Heart right ventricle (tissue), 16 donors: ENCODE data around the gene ABR. TPM values are rescaled to one million over a fixed set of nuclear protein-coding genes. Genes with fewer than 3 reads are reported as not detected.

ENCODE experiments used
- ATAC-seq, 8 donors: fragments of 200-7000 bp; cut with Tn5 transposase; one replicate each; pipeline ENCODE4 v1.9.1; 2020; ENCODE audit warnings: mild to moderate bottlenecking in 8 of 8, moderate library complexity in 8 of 8, moderate number of reproducible peaks in 1 of 8
- DNase-seq, 2 donors: peaks; one replicate each; pipeline ENCODE4 v3.0.0-alpha.2; 2020
- H3K27ac ChIP-seq, 10 donors: fragments of 200-600 bp; sonication (generic) in 2 of 10; one replicate each; pipeline versions ENCODE4 v1.5.0 to v1.8.0; 2020 to 2022; ENCODE audit warnings: mild to moderate bottlenecking in 3 of 10
- H3K27me3 ChIP-seq, 7 donors: fragments of 200-600 bp; one replicate each; pipeline ENCODE4 v1.8.0; 2021 to 2022; ENCODE audit warnings: mild to moderate bottlenecking in 2 of 7
- H3K36me3 ChIP-seq, 9 donors: fragments of 200-600 bp; sonication (generic) in 1 of 9; one replicate each; pipeline versions ENCODE4 v1.5.0 to v1.8.0; 2020 to 2022; ENCODE audit warnings: mild to moderate bottlenecking in 2 of 9
- H3K4me1 ChIP-seq, 9 donors: fragments of 200-600 bp; sonication (generic) in 1 of 9; one replicate each; pipeline versions ENCODE4 v1.5.0 to v1.8.0; 2020 to 2022; ENCODE audit warnings: mild to moderate bottlenecking in 4 of 9
- H3K4me3 ChIP-seq, 10 donors: fragments of 200-600 bp; sonication (generic) in 2 of 10; one replicate each; pipeline versions ENCODE4 v1.5.0 to v1.8.0; 2020 to 2022; ENCODE audit warnings: mild to moderate bottlenecking in 7 of 10, moderate library complexity in 2 of 10
- H3K9me3 ChIP-seq, 11 donors: fragments of 200-600 bp in 10 of 11; sonication (generic) in 2 of 11; one replicate each; pipeline versions ENCODE4 v1.5.0 to v1.8.0; 2013 to 2022; ENCODE audit warnings: mild to moderate bottlenecking in 2 of 11, control low read depth in 1 of 11, moderate library complexity in 1 of 11
- WGBS, 2 donors: extraction: QIAGEN DNeasy Blood & Tissue Kit; methylation state at CpG; one replicate each; pipeline ENCODE4 v1.1.7; 2013; ENCODE audit warnings: inconsistent platforms in 1 of 2; 5-methylcytosine and 5-hydroxymethylcytosine counted together
- intact Hi-C, 10 donors: fragments of 100-400 bp; cut with DNase I; formaldehyde crosslinking; loops; one replicate each; pipeline versions ENCODE4 v1.11.1 to v1.14.2; 2022
- polyA plus RNA-seq, 2 donors: library from polyadenylated mRNA; stranded (reverse); fragments of 200-250 nt; gene quantifications; one replicate each; pipeline ENCODE4 v1.2.3, GENCODE V29; 2013
- total RNA-seq, 10 donors: library from RNA; stranded (reverse); fragmentation: NEBNext Ultra II Directional in 3 of 10; extraction: Animal tissue kit (Norgen Biotek cat#: 25700) in 3 of 10; gene quantifications; one replicate each; pipeline versions ENCODE4 v1.2.1 to v1.2.4, GENCODE V29; 2021 to 2023
- TF ChIP-seq, protein P1 (sequence below), 9 donors: fragments of 200-600 bp; sonication (generic) in 2 of 9; IDR thresholded peaks; one replicate each; pipeline versions ENCODE4 v1.5.0 to v1.8.0; 2021 to 2022; ENCODE audit warnings: antibody characterized with exemption in 9 of 9, mild to moderate bottlenecking in 5 of 9, moderate library complexity in 1 of 9
- donor health status: Arrhythmogenic right ventricular cardiomyopathy.
- donor health status: ischemic (EF 13 %, LVEDD 7.1; RV severe dilation, severe dysfunction).
- donor health status: healthy with polysubstance abuse.
- donor health status: DM: no; HTN: yes; CAD: no.
- donor health status: DM: no; HTN: no; CAD: no.
- donor health status: ischemic (EF 25% LVEDD 6.9; RV normal size, moderate dysfunction).
- donor health status: ischemic (EF 25% LVEDD 5.7; RV mildly dilated, moderate dysfunction).
- donor health status: healthy.
- donor health status: DM: yes; HTN: yes; CAD: no.
- donor health status: Ischemic cardiomyopathy.
- donor health status: ischemic (EF 35%, LVEDD 5.7; RV mildly dilated, moderate dysfunction).
- donor health status: nonischemic (EF 11% LVEDD 7.7; RV severe dilation, severe dysfunction).
- donor health status: DM: yes; HTN: yes; CAD: no.
- donor health status: PGD.
- donor health status: ischemic (EF 29% LVEDD 5.4; RV normal size, mild dysfunction).
- donor health status: nonischemic (EF 23%, LVEDD 6.1; RV moderate dilation, normal function).

Gene ABR
- total and polyA plus RNA-seq, 12 donors: 49.1 to 173 (median 143) TPM

DNA sequence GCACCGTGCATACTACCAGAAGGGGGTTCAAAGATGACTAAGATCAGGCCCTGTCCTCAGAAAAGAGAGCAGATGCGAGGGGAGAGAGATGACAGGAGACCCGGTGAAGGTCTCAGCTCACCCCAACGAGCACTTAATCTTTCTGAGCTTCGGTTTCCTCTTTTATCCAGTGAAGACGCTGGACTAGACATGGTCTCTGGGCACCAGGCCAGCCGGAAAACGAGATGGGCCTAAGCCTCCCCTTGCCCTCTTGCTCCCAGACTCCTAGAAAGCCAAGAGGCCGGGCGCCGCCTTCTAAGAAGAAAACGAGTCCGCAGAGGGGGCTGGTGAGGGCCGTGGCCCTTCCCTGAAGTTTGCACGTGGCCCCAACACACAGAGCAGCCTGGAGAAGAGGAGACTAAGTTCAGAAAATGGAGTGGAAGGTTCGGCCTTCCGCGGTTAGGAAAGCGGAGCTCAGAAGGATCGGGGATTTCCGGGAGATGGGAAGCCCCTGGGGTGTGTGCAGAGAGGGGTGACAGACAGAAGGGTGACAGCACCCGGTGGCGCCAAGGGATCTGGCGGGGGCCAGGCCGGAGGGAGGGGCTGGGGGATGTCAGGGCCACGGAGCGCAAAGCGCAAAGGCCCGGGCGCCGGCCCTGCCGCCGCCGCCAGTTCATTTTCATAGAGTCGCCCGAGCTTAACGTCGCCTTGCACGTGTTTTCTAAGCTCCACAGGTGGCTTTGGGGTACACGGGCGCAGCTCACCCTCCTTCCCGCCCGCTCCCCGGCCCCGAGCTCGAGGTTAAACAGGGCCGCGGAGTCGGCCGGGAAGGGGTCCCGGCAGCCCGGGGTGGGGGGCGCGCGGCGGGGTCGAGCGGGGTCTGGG is 48.4 kb upstream of the ABR start:
- peak overlapping the region in 9 of 10 donors; percentile 42 to 69 (median 57) for H3K4me3 ChIP-seq
- 12 to 15% methylated on average over 57 to 58 of the region's 58 CpGs for WGBS, 2 donors
- peaks cover 0 to 40% (median 22%) of the 10 kb centered on the region in 9 donors for H3K4me1 ChIP-seq
- ATAC-seq: peak in 5 of 8 donors; percentile 6 to 25 (median 16)
- peak; percentile 36 to 55 for DNase-seq
- TF ChIP-seq, protein P1, sequence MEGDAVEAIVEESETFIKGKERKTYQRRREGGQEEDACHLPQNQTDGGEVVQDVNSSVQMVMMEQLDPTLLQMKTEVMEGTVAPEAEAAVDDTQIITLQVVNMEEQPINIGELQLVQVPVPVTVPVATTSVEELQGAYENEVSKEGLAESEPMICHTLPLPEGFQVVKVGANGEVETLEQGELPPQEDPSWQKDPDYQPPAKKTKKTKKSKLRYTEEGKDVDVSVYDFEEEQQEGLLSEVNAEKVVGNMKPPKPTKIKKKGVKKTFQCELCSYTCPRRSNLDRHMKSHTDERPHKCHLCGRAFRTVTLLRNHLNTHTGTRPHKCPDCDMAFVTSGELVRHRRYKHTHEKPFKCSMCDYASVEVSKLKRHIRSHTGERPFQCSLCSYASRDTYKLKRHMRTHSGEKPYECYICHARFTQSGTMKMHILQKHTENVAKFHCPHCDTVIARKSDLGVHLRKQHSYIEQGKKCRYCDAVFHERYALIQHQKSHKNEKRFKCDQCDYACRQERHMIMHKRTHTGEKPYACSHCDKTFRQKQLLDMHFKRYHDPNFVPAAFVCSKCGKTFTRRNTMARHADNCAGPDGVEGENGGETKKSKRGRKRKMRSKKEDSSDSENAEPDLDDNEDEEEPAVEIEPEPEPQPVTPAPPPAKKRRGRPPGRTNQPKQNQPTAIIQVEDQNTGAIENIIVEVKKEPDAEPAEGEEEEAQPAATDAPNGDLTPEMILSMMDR (IDR thresholded peaks at IDR 0.05): no peak
- peak overlapping the region in 5 of 10 donors; percentile 13 to 90 (median 29) for H3K27ac ChIP-seq
- intact Hi-C loops: no loop called here
- peaks cover 10 to 59% (median 44%) of the 10 kb centered on the region in 7 donors for H3K27me3 ChIP-seq
- H3K36me3 ChIP-seq: no peaks in the 10 kb centered on the region
- H3K9me3 ChIP-seq: no peaks in the 10 kb centered on the region

DNA sequence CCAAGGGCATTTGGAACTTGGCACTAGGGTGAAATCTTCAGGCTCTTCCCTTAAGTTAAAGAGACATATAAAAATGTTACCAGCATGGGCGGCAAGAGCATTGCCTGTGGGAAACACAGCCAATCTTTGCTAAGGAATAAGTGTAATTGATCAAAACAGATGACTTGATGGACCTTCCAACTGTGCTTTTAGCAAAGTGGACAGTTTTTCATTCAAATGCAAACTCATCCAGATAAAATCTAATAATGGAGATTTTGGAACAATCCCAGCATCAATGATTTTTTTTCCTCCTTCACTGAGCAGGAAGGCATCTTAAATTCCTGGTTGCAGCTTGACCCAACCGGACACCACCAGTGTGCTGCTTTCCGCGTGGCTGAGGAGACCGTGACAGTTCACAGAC is 47.6 kb upstream of the ABR start:
- TF ChIP-seq, protein P1 (IDR thresholded peaks at IDR 0.05): no peak
- H3K27ac ChIP-seq: no peak overlapping the region

DNA sequence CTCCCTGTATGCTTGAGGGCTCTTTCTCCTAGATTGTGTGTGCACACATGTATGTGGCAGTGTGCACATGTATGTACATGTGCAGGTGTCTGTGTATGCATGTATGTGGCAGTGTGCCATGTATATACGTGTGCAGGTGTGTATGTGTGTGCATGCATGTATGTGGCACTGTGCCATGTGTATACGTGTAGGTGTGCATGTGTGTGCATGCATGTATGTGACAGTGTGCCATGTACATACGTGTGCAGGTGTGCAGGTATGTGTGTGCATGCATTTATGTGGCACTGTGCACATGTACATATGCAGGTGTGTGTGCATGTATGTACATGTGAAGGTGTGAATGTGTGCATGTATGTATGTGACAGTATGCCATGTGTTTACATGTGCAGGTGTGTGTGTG is 46.5 kb upstream of the ABR start:
- TF ChIP-seq, protein P1 (IDR thresholded peaks at IDR 0.05): no peak
- H3K36me3 ChIP-seq: no peaks in the 10 kb centered on the region
- peaks cover 0 to 1% (median 0%) of the 10 kb centered on the region in 11 donors for H3K9me3 ChIP-seq
- no peak overlapping the region for H3K27ac ChIP-seq
- no peak for DNase-seq
- WGBS, 2 donors: 76 to 79% methylated on average over 3 of the region's 3 CpGs
- ATAC-seq: no peak
- intact Hi-C loops: no loop called here
- peaks cover 0 to 32% (median 17%) of the 10 kb centered on the region in 9 donors for H3K4me1 ChIP-seq
- no peak overlapping the region for H3K4me3 ChIP-seq
- H3K27me3 ChIP-seq: peaks cover 10 to 46% (median 40%) of the 10 kb centered on the region in 7 donors

More for the DNA sequence above, 47.6 kb upstream of the ABR start:
- DNase-seq: no peak
- 70 to 73% methylated on average over 5 of the region's 5 CpGs for WGBS, 2 donors
- Histone ChIP-seq H3K9me3 (no peaks in the 10 kb centered on the region), H3K4me1 (peaks cover 0 to 40% (median 22%) of the 10 kb centered on the region in 9 donors), H3K27me3 (peaks cover 10 to 56% (median 41%) of the 10 kb centered on the region in 7 donors), H3K36me3 (no peaks in the 10 kb centered on the region), H3K4me3 (peak overlapping the region in 6 of 10 donors; percentile 57 to 69 (median 61))
- intact Hi-C loops: no loop called here
- ATAC-seq: no peak

DNA sequence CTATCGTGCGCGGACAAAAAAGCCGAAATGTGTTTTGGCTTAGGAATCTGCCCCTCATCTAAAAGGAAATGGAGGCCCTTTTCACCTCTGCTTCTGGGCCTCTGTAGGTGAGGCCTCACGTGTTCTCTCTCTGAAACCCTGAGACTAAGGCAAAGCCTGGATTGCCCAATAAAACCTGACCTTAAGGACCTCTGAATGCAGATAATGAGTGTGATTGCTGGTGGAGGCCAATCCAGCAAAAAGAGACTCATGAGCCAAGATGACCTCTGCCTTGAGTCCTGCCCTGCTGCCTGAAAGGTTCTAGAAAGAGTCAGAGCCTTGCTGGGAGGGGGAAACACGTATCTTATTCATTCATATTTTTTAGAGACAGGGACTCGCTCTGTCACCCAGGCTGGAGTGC is 44.5 kb upstream of the ABR start:
- intact Hi-C loops: no loop called here
- H3K27me3 ChIP-seq: peaks cover 10 to 26% (median 23%) of the 10 kb centered on the region in 7 donors
- ATAC-seq (no peak), DNase-seq (no peak)
- 80 to 95% methylated on average over 7 of the region's 7 CpGs for WGBS, 2 donors
- TF ChIP-seq, protein P1 (IDR thresholded peaks at IDR 0.05): no peak
- no peak overlapping the region for H3K4me3 ChIP-seq
- H3K27ac ChIP-seq: no peak overlapping the region
- peaks cover 0 to 17% (median 9%) of the 10 kb centered on the region in 9 donors for H3K4me1 ChIP-seq
- no peaks in the 10 kb centered on the region for H3K36me3 ChIP-seq
- peaks cover 0 to 4% (median 0%) of the 10 kb centered on the region in 11 donors for H3K9me3 ChIP-seq
